ENCODE measurements around the gene GRAMD1A. TPM values are rescaled to one million over a fixed set of nuclear protein-coding genes. Genes with fewer than 3 reads are reported as not detected.

The GRAMD1A gene
- total and polyA plus RNA-seq, 9 of the 15 experiments (the other 6 are each of a cell fraction or from before 2014, with no cell fraction given), result 1.4 to 63.8 (median 38.5) TPM

- TF ChIP-seq TSHZ1 (CRISPR knock-in tag; IDR thresholded peaks at IDR 0.05) (no peak), THRAP3 (IDR thresholded peaks at IDR 0.05; ENCODE audit: borderline replicate concordance) (no peak), ZNF212 (CRISPR knock-in tag; IDR thresholded peaks at IDR 0.05) (no peak), E2F3 (CRISPR knock-in tag; IDR thresholded peaks at IDR 0.05) (no peak), ZNF707 (CRISPR knock-in tag; conservative IDR thresholded peaks at IDR 0.05) (no peak), ZNF699 (CRISPR knock-in tag; IDR thresholded peaks at IDR 0.05; ENCODE audit: insufficient replicate concordance) (no peak), ZNF217 (CRISPR knock-in tag; IDR thresholded peaks at IDR 0.05) (no peak), PHB2 (IDR thresholded peaks at IDR 0.05; ENCODE audit: low read depth) (no peak), RBM25 (IDR thresholded peaks at IDR 0.05; ENCODE audit: low read depth, low read length, severe bottlenecking) (no peak), TCF3 (CRISPR knock-in tag; IDR thresholded peaks at IDR 0.05) (peak; percentile 78), CBX8 (IDR thresholded peaks at IDR 0.05; ENCODE audit: borderline replicate concordance, extremely low read depth, low read depth, low read length, poor library complexity, severe bottlenecking) (no peak), ZNF311 (CRISPR knock-in tag; IDR thresholded peaks at IDR 0.05) (no peak), FOXK2 (conservative IDR thresholded peaks at IDR 0.05 in 1 of 2, IDR thresholded peaks at IDR 0.05 in 1 of 2; ENCODE audit: low read depth in 2 of 2) (peak; percentile 80 to 82), USF1 (CRISPR knock-in tag; IDR thresholded peaks at IDR 0.05) (no peak), TCF7 (IDR thresholded peaks at IDR 0.05; ENCODE audit: borderline replicate concordance) (no peak), RBM39 (optimal IDR thresholded peaks at IDR 0.05; ENCODE audit: low read depth, low read length) (no peak), MEF2D (tag; conservative IDR thresholded peaks at IDR 0.05; ENCODE audit: low read depth) (0 out of 2 replicates have a peak, but pooled peaks have one; percentile 9)
- TF ChIP-seq, protein P1, sequence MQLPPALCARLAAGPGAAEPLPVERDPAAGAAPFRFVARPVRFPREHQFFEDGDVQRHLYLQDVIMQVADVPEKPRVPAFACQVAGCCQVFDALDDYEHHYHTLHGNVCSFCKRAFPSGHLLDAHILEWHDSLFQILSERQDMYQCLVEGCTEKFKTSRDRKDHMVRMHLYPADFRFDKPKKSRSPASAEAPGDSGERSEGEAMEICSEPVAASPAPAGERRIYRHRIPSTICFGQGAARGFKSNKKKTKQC (CRISPR knock-in tag; IDR thresholded peaks at IDR 0.05), result no peak
- TF ChIP-seq, protein P2, sequence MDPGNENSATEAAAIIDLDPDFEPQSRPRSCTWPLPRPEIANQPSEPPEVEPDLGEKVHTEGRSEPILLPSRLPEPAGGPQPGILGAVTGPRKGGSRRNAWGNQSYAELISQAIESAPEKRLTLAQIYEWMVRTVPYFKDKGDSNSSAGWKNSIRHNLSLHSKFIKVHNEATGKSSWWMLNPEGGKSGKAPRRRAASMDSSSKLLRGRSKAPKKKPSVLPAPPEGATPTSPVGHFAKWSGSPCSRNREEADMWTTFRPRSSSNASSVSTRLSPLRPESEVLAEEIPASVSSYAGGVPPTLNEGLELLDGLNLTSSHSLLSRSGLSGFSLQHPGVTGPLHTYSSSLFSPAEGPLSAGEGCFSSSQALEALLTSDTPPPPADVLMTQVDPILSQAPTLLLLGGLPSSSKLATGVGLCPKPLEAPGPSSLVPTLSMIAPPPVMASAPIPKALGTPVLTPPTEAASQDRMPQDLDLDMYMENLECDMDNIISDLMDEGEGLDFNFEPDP (CRISPR knock-in tag; IDR thresholded peaks at IDR 0.05), result no peak
- TF ChIP-seq, protein P3, sequence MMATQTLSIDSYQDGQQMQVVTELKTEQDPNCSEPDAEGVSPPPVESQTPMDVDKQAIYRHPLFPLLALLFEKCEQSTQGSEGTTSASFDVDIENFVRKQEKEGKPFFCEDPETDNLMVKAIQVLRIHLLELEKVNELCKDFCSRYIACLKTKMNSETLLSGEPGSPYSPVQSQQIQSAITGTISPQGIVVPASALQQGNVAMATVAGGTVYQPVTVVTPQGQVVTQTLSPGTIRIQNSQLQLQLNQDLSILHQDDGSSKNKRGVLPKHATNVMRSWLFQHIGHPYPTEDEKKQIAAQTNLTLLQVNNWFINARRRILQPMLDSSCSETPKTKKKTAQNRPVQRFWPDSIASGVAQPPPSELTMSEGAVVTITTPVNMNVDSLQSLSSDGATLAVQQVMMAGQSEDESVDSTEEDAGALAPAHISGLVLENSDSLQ (IDR thresholded peaks at IDR 0.05), result peak; percentile 95
Observed at GRCh38 chr19:34961775-34962686, 38.1 kb upstream of the GRAMD1A start (continued).
